CD4-positive, alpha-beta T cell treated with Interleukin-10 for 1 hour (primary cell): ENCODE data around the gene GORASP2.

Experiments used
- DNase-seq: peaks from one replicate; pipeline ENCODE4 v3.0.0-alpha.2; 2020

Gene GORASP2

GRCh38 chr2:170968205-170969003, 39.4 kb downstream of the GORASP2 start:
- no peak for DNase-seq

DNA sequence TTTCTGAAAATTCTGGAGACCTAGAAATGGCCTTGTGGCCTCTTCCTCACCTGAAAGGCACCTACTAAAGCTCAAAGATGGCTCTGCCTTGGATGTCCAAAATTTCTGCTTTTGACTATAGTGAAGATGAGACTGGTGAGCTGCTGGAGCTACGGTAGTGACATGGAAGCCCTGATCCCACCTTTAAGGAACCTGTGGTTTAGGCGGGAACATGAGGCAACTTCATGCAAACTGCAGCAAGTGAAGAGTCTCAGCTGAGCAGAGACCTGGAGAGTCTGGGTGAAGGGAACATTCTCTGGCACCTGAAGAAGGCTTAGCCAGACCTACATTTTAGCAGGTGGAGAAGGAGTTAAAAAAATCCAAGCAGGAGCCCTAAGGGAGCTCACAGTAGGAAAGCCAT, 40.0 kb downstream of the GORASP2 start:
- DNase-seq = no peak

DNA sequence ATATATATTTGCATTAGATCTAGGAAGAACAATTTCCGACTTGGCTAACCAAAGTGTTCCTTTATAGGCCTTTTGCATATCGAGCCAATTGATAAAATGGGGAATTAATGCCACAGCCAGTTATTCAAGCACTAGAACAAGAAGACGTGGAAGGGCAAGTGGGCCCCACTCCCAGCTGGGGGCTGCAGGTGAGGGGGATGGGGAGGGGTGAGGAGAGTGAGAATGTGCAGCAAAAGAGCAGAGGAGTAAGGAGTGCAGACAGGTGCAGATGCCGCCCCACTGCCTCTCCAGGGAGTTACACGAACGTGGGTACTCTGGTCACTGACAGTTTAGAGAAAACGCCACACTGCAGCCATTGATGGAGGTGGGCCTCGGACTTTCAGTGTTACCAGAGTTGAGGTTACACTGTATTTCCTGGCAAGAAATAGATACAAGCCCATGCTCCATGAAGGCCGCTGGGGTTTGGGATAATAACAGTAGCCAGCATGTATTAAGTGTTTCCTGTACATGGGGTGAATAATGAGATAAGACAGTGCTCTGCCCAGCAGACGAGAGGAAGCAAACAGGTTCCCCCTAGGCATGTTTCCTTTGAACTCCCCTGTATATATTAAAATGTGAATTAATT, 40.9 kb downstream of the GORASP2 start:
- no peak for DNase-seq

DNA sequence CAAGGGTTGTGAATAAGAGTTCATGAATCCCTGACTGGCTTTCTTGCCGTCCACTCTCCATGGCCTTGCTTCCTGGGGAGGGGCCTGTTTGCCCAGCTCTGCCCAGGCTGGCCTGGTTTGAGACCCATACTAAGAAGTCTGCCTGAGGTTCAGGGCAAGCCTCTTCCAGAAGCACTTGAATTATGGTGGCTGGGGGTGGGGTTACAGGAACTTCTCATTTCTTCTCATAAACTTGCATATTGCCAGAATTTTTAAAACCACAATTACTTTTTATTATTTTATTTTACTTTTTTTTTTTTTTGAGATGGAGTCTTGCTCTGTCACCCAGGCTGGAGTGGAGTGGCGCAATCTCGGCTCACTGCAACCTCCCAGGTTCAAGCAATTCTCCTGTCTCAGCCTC, 42.0 kb downstream of the GORASP2 start:
- DNase-seq = no peak

DNA sequence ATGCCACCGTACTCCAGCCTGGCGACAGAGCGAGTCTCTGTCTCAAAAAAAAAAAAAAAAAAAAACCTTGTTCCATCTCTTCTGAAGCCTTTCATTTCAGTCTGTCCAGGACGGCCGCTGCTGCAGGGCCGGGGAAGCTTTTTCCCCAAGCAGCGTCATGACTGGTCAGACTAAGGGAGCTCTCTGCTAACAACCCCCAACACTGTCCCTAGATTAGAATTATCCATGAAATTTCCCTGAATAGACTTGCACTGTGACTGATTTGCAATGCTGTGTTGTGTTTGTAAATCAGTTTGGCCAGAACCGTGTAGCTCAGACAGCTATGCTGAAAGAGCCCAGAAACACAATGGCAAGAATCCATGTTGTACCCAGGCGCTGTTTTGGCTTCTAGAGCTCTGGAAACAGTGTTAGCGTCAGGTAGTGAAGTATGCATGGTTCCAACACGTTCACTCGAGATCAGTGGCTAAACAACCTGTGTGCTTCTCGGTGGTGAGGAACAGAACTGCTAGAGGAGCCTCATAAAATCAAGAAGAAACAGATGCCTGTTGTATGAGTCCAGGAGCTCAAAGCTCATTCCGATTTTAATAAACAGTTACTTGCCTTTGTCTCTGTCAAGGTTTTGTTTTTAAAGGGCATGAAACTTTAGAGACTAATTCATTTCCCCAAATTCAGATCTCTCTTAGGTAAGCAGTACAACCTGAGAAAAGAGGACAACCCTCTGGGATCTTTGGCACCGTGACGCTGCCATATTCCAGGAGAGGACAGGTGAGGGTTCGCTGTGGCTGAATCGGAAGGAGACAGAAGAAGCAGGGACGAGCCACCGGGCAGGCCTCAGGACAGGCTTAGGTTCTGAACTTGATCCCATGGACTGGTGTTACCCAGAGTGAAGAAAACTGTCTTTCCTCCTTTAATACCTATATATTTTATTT, 43.5 kb downstream of the GORASP2 start:
- DNase-seq = no peak

DNA sequence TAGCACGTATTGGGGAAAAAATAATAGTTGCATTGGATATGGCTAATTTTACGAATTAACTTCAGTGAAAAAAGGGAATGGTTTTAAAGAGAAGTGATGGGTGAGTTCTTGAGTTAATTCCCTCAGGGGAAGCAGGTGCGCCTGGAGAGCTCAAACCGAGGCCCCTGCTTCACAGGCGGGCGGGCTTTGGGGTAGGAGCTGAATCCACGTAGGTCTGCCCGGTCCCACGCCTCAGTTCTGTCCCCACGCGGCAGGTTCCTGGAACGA, 44.1 kb downstream of the GORASP2 start:
- no peak for DNase-seq

DNA sequence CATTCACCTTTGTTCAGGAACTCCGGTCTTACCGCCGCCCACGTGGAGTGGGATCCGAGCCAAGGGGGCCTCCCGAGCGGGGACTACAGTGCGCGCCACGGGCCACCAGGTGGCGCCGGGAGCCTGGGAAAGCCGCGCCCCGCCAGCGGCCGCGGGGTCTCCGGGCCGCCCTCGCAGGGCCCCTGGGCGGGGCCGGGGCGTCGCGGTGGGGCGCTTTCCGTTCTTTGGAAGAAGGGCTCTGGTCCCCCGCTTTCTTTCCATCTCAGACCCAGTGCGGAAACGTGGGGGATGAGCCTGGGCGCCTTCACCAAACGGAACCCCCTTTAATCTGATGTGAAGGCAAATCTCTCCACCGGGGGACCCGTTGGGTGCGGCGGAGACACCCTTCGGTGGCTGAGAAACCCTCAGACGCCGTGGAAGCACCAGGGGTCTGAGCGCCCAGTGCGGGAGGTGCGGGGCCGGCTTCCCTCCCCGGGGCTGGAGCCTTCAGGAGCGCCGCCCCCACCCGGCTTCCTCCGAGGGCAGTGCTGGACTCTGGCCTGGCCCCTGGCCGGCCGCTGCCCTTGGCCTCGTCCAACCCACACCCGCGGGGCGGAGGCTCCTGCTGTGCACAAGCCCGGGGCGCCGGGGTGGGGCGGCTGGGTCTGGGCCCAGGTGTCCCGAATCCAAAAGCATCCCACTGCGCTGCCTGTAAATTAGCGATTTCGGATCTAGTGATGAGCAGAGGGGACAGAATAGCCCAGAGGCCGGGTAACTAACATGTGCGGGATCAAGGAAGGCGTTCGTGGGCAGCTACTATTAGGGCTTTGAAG, 44.6 kb downstream of the GORASP2 start:
- DNase-seq = peak; percentile 89

DNA sequence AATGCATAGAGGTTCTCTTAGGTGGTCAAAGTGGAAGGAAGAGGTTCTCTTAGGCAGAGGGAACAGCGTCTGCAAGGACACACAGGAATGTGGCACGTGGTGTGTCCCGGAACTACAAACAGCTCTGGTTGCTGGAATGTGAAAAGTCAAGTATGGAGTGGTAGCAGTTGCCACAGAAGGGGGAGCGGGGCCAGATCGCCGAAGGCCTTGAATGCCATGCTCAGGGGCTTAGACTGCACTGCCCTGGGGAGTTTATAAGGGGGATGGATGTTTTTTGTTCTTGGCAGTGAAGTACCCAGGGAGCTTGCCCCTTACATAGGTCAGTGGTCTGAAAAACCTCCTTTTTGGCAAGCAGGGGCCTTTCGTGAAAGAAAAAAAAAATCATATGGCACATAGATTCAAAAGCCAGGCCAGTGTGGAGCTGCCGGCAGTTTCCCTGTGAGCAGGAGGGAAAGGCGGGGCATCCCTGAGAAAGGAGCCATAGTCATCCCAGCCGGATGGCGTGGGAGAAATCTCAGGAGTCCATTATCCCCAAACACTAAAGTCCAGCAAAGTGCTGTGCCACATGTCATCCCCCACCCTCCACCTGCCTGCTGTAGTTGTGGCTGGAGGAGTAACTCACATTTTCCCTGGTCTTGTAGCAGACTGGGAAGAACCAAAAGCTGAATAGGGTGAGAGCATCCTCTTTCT, 45.4 kb downstream of the GORASP2 start:
- DNase-seq = no peak

DNA sequence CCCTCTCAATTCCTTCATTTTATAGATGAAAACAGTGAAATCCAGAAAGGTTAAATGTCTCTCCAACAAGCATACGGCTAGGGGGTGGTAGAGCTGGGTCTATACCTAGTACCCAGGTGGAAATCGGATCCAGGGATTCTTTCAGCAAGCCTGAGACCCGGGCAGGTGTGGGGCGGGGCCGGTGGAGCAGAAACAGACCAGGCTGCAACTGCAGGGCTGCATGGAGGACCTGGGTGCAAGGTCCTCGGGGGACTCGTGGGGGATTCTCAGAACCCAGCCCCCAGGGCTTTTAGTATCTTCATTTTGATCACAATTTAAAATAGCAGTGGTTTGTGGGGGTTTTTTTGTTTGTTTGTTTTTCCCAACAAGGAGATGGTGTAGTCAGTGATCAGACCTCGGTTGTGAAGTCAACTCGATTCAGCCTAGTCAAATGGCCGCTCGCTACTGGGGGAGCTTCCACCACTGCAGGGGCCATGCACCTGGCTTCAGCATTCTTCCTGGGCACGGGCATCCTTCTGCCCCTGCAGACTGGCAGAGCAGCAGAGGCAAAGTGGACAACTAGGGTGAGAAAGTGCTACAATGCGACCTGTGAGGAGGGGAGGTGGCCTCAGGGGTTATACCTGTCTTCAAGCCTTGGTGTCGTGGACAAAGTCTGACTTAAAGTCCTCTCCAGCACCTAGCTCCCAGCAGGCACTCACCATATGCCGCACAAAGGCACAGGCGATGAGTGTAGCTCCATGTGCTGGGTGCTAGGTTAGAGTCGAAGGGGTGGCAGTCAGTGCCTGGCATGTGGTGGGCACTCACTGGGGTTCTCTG, 46.3 kb downstream of the GORASP2 start:
- no peak for DNase-seq

GRCh38 chr2:170975943-170976270, 46.9 kb downstream of the GORASP2 start:
- no peak for DNase-seq

- DNase-seq = no peak
Measured at GRCh38 chr2:170984079-170984478, 55.0 kb downstream of the GORASP2 start.

- DNase-seq = no peak
Measured at GRCh38 chr2:170985407-170985806, 56.4 kb downstream of the GORASP2 start.

DNA sequence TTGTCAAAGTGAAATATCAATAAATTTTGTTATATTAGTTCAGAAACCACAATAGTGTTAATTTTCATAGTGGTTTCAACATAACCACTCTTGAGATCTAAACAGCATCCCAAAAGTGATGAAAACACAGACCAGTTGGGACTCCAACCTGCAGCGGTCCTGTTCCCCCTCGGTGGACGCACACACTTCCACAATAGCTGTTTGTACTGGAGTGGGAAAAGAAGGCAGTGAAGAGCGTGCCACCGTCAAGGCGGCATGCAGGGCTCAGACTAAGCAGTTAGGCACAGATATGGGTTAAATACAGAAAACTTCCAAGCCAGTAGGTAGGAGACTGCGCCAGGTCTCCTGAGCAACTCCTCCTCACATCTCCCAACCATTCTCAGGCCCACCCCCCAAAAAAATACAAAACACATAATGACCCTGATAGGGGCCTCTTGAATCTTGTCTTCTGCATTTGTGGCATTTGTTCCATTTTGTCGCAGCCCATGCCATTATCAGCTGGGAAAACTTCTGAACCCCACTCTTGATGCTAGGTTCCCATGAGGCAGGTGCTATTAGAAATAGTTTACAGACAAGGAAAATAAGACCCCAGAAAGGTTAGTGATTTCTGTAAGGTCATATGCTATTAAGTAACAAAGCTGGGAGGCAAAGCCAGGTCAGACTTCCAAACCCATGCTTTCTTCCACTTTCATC, 57.7 kb downstream of the GORASP2 start:
- DNase-seq = no peak

DNA sequence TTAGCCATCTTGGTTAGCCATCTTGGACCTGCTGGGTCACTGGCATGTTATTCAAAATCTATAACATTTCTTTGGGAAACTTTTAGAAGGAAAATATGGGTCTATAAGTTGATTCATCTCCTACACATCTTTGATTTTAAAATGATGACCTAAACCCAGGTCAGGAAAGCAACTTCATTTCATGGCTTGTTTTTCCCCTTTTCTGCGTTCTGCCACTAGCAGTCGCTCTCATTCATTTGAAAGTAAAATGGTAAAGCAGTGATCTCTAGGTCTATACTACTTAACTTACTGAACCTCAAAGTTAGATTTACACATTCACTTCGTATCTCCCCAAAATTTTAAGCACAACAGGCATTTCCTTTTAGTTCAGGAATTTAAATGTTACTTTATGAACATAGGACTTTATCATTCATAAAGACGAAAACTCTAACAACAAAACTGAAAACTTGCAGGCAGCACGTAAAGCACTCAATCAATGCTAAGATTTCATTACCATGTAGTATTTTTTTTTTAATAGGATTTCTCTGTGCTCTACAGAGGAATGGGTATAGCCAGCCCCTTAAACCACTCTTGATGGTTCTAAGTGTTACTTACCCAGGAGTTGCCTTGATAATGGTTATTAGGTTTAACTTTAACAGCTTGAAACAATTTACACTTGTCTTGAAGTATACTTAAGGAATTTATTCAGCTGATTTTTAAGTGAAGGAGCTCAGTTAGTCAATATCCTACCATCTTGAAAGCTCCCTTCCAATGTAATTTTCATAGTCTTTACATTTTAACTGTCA, 62.5 kb downstream of the GORASP2 start:
- no peak for DNase-seq

GRCh38 chr2:170996316-170996715, 67.3 kb downstream of the GORASP2 start:
- DNase-seq = no peak

- DNase-seq = no peak
Measured at GRCh38 chr2:170997893-170998597, 69.0 kb downstream of the GORASP2 start.

GRCh38 chr2:170999654-171000053, 70.6 kb downstream of the GORASP2 start:
- DNase-seq = no peak

- DNase-seq = no peak
Measured at GRCh38 chr2:171004363-171004762, 75.3 kb downstream of the GORASP2 start.

DNA sequence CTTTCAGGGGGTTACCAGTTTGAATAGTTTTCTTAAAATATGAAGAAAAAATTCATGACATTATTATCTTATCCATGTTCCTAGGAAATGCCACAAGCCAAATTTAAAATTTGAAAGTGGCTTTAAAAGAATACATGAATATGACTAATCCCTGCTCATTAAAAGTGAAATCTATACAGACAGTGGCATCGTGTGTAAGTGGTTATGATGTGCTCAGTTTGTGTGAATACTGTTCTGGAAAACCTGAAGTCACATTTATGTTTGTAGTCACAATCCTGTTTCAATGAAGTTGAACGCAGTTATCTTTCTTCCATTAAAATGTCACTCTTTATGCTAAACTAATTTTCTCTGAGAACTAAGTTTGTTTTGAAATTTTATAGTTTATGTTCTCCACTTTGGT, 75.8 kb downstream of the GORASP2 start:
- DNase-seq = no peak
